ENCODE results near the gene CD2AP. TPM values are rescaled to one million over a fixed set of nuclear protein-coding genes. Genes with fewer than 3 reads are reported as not detected.
"Not testable (repeated sequence)": the region's sequence is repeated elsewhere in the genome, so short reads cannot be mapped to it uniquely, and the experiment has no call there.

Gene CD2AP
- total and polyA plus RNA-seq, 2 donors = 28.0 to 32.8 TPM

DNA sequence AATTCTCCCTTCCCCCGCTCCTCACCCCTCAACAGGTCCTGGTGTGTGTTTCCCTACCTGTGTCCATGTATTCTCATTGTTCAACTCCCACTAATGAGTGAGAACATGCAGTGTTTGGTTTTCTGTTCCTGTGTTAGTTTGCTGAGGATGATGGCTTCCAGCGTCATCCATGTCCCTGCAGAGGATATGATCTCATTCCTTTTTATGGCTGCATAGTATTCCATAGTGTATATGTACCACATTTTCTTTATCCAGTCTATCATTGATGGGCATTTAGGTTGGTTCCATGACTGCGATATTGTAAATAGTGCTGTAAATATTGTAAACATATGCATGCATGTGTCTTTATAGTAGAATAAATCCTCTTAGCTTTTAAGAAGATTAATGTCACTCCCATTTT is 89.0 kb downstream of the CD2AP start:
- H3K27ac ChIP-seq (ENCODE audit: low read depth in 1 of 2, low read length in 1 of 2); H3K4me3 ChIP-seq (ENCODE audit: low read length in 2 of 2); DNase-seq (ENCODE audit: low read depth in 6 of 9, low spot score in 9 of 9); H3K9me3 ChIP-seq (ENCODE audit: control insufficient read depth in 2 of 2, insufficient read depth in 1 of 2, low read length in 1 of 2); H3K27me3 ChIP-seq (ENCODE audit: control insufficient read depth in 2 of 2, insufficient read depth in 1 of 2, low read length in 1 of 2); H3K4me1 ChIP-seq (ENCODE audit: control insufficient read depth in 2 of 2, insufficient read depth in 2 of 2, low read length in 2 of 2): not testable (repeated sequence)
- peaks cover 4 to 11% of the 10 kb centered on the region in 2 donors for H3K36me3 ChIP-seq (ENCODE audit: control insufficient read depth in 2 of 2, insufficient read depth in 2 of 2, low read length in 1 of 2)
- 98% methylated on average over 3 of the region's 3 CpGs for WGBS

GRCh38 chr6:47567586-47567985 is 90.0 kb downstream of the CD2AP start:
- H3K27me3 ChIP-seq (ENCODE audit: control insufficient read depth in 2 of 2, insufficient read depth in 1 of 2, low read length in 1 of 2) = no peaks in the 10 kb centered on the region
- H3K9me3 ChIP-seq (ENCODE audit: control insufficient read depth in 2 of 2, insufficient read depth in 1 of 2, low read length in 1 of 2) = no peaks in the 10 kb centered on the region
- no peaks in the 10 kb centered on the region for H3K4me1 ChIP-seq (ENCODE audit: control insufficient read depth in 2 of 2, insufficient read depth in 2 of 2, low read length in 2 of 2)
- 100% methylated on average over 1 of the region's 1 CpG for WGBS
- no peak overlapping the region for H3K27ac ChIP-seq (ENCODE audit: low read depth in 1 of 2, low read length in 1 of 2)
- no peak overlapping the region for H3K4me3 ChIP-seq (ENCODE audit: low read length in 2 of 2)
- peaks cover 5 to 6% of the 10 kb centered on the region in 2 donors for H3K36me3 ChIP-seq (ENCODE audit: control insufficient read depth in 2 of 2, insufficient read depth in 2 of 2, low read length in 1 of 2)
- no peak for DNase-seq (ENCODE audit: low read depth in 6 of 9, low spot score in 9 of 9)

DNA sequence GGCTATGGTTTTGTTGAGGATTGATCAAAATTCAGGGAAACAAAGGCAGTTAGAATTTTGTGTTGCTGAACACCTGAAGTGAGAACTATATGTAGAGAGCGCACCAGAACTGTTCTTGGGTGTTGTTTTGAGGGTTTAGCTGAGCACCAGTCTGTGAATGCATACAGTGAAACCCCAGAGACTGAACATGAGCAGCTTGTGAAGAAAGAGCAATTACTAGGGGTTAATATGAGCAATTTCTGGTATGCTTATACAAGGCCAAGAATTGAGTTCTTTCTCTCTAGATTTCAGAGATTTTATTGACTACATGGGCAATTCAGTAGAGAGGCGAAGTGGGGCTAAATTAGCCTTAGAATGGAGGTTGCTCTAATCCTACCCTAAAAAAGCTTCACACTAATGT is 93.9 kb downstream of the CD2AP start:
- no peak for DNase-seq (ENCODE audit: low read depth in 6 of 9, low spot score in 9 of 9)
- Histone ChIP-seq H3K4me1 (ENCODE audit: control insufficient read depth in 2 of 2, insufficient read depth in 2 of 2, low read length in 2 of 2) (no peaks in the 10 kb centered on the region), H3K4me3 (ENCODE audit: low read length in 2 of 2) (no peak overlapping the region), H3K9me3 (ENCODE audit: control insufficient read depth in 2 of 2, insufficient read depth in 1 of 2, low read length in 1 of 2) (no peaks in the 10 kb centered on the region), H3K27ac (ENCODE audit: low read depth in 1 of 2, low read length in 1 of 2) (no peak overlapping the region), H3K36me3 (ENCODE audit: control insufficient read depth in 2 of 2, insufficient read depth in 2 of 2, low read length in 1 of 2) (peaks cover 3 to 17% of the 10 kb centered on the region in 2 donors), H3K27me3 (ENCODE audit: control insufficient read depth in 2 of 2, insufficient read depth in 1 of 2, low read length in 1 of 2) (no peaks in the 10 kb centered on the region)
- WGBS = 95% methylated on average over 2 of the region's 2 CpGs

DNA sequence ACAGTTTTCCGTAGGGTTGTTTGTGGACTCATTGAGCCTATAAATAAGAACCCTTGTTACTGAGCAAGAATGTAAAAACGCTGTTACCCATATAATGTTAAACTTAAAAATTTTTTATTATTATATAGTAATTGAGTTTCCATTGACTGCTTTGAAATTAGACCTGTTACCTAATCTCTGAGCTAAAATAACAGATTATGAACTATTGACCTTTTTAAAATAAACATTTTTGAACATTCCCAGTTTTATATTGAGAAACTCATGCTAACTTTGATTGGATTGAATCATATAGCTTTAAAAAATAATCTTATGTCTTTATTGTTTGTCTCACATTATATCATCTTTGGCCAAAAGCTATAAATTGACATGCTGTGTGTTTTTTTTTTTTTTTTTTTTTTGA is 95.5 kb downstream of the CD2AP start:
- 71% methylated on average over 2 of the region's 2 CpGs for WGBS

GRCh38 chr6:47574789-47575188 is 97.2 kb downstream of the CD2AP start:
- Histone ChIP-seq H3K4me3 (ENCODE audit: low read length in 2 of 2) (no peak overlapping the region), H3K4me1 (ENCODE audit: control insufficient read depth in 2 of 2, insufficient read depth in 2 of 2, low read length in 2 of 2) (no peaks in the 10 kb centered on the region), H3K9me3 (ENCODE audit: control insufficient read depth in 2 of 2, insufficient read depth in 1 of 2, low read length in 1 of 2) (no peaks in the 10 kb centered on the region), H3K27me3 (ENCODE audit: control insufficient read depth in 2 of 2, insufficient read depth in 1 of 2, low read length in 1 of 2) (no peaks in the 10 kb centered on the region), H3K27ac (ENCODE audit: low read depth in 1 of 2, low read length in 1 of 2) (no peak overlapping the region), H3K36me3 (ENCODE audit: control insufficient read depth in 2 of 2, insufficient read depth in 2 of 2, low read length in 1 of 2) (peaks cover 7 to 43% of the 10 kb centered on the region in 2 donors)
- no peak for DNase-seq (ENCODE audit: low read depth in 6 of 9, low spot score in 9 of 9)
- WGBS = 100% methylated on average over 2 of the region's 2 CpGs

More for the DNA sequence above, 95.5 kb downstream of the CD2AP start:
- H3K36me3 ChIP-seq (ENCODE audit: control insufficient read depth in 2 of 2, insufficient read depth in 2 of 2, low read length in 1 of 2) = peaks cover 4 to 27% of the 10 kb centered on the region in 2 donors
- no peaks in the 10 kb centered on the region for H3K27me3 ChIP-seq (ENCODE audit: control insufficient read depth in 2 of 2, insufficient read depth in 1 of 2, low read length in 1 of 2)
- DNase-seq (ENCODE audit: low read depth in 6 of 9, low spot score in 9 of 9) = no peak
- H3K4me3 ChIP-seq (ENCODE audit: low read length in 2 of 2) = no peak overlapping the region
- H3K27ac ChIP-seq (ENCODE audit: low read depth in 1 of 2, low read length in 1 of 2) = no peak overlapping the region
- H3K9me3 ChIP-seq (ENCODE audit: control insufficient read depth in 2 of 2, insufficient read depth in 1 of 2, low read length in 1 of 2) = no peaks in the 10 kb centered on the region
- no peaks in the 10 kb centered on the region for H3K4me1 ChIP-seq (ENCODE audit: control insufficient read depth in 2 of 2, insufficient read depth in 2 of 2, low read length in 2 of 2)

DNA sequence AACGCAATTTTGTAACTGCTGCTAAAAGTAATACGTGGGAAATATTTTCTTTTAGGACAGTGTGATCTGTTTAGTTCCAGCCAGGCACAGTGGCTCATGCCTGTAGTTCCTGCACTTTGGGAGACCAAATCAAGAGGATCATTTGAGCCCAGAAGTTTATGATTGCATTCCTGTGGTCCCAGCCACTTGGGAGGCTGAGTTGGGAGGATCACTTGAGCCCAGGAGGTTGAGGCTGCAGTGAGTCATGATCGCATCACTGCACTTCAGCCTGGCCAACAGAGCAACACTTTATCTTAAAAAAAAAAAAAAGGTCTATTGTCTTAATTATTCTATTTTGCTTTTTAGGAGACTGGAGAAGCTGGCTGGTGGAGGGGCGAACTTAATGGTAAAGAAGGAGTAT is 101.5 kb downstream of the CD2AP start:
- H3K36me3 ChIP-seq (ENCODE audit: control insufficient read depth in 2 of 2, insufficient read depth in 2 of 2, low read length in 1 of 2) = peaks cover 9 to 61% of the 10 kb centered on the region in 2 donors
- WGBS = 98% methylated on average over 4 of the region's 4 CpGs

DNA sequence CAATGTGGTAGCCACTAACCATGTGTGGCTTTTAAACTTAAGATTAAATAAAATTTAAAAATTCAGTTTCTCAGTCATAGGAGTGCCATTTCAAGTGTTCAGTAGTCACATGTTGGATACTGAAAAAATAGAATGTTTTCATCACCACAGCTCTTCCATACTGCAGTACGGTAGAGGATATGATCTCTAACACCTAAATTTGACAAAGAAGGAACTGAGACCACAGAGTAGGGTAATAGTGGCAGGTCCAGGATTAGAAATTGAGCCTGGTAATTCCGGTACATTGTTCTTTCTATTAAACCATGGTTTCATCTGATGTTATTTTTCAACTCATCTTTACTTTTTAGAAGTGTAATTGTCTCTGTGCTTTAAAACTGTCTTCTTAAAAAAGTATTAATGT is 104.0 kb downstream of the CD2AP start:
- Histone ChIP-seq H3K9me3 (ENCODE audit: control insufficient read depth in 2 of 2, insufficient read depth in 1 of 2, low read length in 1 of 2) (no peaks in the 10 kb centered on the region), H3K27me3 (ENCODE audit: control insufficient read depth in 2 of 2, insufficient read depth in 1 of 2, low read length in 1 of 2) (no peaks in the 10 kb centered on the region), H3K4me3 (ENCODE audit: low read length in 2 of 2) (no peak overlapping the region), H3K36me3 (ENCODE audit: control insufficient read depth in 2 of 2, insufficient read depth in 2 of 2, low read length in 1 of 2) (peaks cover 15 to 59% of the 10 kb centered on the region in 2 donors), H3K27ac (ENCODE audit: low read depth in 1 of 2, low read length in 1 of 2) (no peak overlapping the region), H3K4me1 (ENCODE audit: control insufficient read depth in 2 of 2, insufficient read depth in 2 of 2, low read length in 2 of 2) (no peaks in the 10 kb centered on the region)
- DNase-seq (ENCODE audit: low read depth in 6 of 9, low spot score in 9 of 9) = no peak
- 74% methylated on average over 2 of the region's 2 CpGs for WGBS

More for the DNA sequence above, 101.5 kb downstream of the CD2AP start:
- Histone ChIP-seq H3K27me3 (ENCODE audit: control insufficient read depth in 2 of 2, insufficient read depth in 1 of 2, low read length in 1 of 2) (no peaks in the 10 kb centered on the region), H3K4me3 (ENCODE audit: low read length in 2 of 2) (no peak overlapping the region), H3K4me1 (ENCODE audit: control insufficient read depth in 2 of 2, insufficient read depth in 2 of 2, low read length in 2 of 2) (no peaks in the 10 kb centered on the region), H3K27ac (ENCODE audit: low read depth in 1 of 2, low read length in 1 of 2) (no peak overlapping the region), H3K9me3 (ENCODE audit: control insufficient read depth in 2 of 2, insufficient read depth in 1 of 2, low read length in 1 of 2) (no peaks in the 10 kb centered on the region)
- DNase-seq (ENCODE audit: low read depth in 6 of 9, low spot score in 9 of 9) = no peak

DNA sequence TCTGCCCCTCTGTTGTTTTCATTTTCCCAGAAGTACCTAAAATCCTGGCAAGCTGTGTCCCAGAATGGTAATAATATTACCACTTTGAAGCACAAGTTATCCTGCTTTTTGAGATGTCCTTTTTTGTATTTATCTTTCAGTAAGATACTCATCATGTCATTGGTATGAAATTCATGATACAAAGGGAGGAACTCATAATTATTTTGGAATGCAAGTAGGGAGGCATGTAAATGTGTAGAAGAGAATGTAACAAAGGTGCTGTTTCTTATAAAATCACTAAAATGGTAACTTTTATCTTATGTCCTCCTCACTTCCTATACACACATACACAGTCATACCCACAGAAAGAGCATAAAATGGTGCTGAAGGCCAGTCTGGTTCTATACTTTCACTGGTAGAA is 109.9 kb downstream of the CD2AP start:
- Histone ChIP-seq H3K36me3 (ENCODE audit: control insufficient read depth in 2 of 2, insufficient read depth in 2 of 2, low read length in 1 of 2) (peaks cover 11 to 64% of the 10 kb centered on the region in 2 donors), H3K27ac (ENCODE audit: low read depth in 1 of 2, low read length in 1 of 2) (no peak overlapping the region), H3K4me3 (ENCODE audit: low read length in 2 of 2) (no peak overlapping the region), H3K9me3 (ENCODE audit: control insufficient read depth in 2 of 2, insufficient read depth in 1 of 2, low read length in 1 of 2) (no peaks in the 10 kb centered on the region), H3K27me3 (ENCODE audit: control insufficient read depth in 2 of 2, insufficient read depth in 1 of 2, low read length in 1 of 2) (no peaks in the 10 kb centered on the region), H3K4me1 (ENCODE audit: control insufficient read depth in 2 of 2, insufficient read depth in 2 of 2, low read length in 2 of 2) (no peaks in the 10 kb centered on the region)
- no peak for DNase-seq (ENCODE audit: low read depth in 6 of 9, low spot score in 9 of 9)

DNA sequence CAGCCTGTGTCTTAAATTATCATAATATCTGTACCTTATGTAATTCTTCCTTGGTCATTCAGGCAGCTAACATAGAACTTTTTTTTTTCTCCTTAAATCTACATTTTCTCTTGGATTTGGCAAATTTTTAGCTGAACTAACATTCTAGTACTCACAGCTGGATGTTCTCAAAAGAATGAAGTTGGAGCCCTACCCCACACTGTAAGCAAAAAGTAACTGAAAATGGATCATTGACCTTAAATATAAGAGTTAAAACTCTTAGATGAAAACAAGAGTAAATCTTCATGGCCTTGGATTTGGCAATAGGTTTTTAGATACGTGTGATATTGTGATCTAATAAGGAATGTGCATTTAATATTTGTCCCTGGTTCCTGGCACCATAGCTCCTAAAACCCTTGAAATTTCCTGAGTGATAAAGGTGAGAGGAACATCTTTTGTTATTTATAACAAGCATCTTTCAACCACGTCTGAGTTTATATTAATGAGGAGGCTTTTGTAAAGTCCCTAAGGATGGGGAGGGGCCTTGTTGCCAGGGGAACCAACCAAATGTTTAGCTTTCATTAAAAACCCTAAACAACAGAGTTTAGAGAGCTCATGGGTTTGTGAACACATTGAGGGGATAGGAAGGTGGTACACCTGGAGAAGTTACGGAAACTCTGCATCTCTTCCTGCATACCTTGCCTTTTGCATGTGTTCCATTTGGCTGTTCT is 114.7 kb downstream of the CD2AP start:
- no peak for DNase-seq (ENCODE audit: low read depth in 6 of 9, low spot score in 9 of 9)
- WGBS = 95% methylated on average over 3 of the region's 3 CpGs
- no peak overlapping the region for H3K4me3 ChIP-seq (ENCODE audit: low read length in 2 of 2)
- no peak overlapping the region for H3K27ac ChIP-seq (ENCODE audit: low read depth in 1 of 2, low read length in 1 of 2)
- H3K27me3 ChIP-seq (ENCODE audit: control insufficient read depth in 2 of 2, insufficient read depth in 1 of 2, low read length in 1 of 2) = no peaks in the 10 kb centered on the region
- H3K4me1 ChIP-seq (ENCODE audit: control insufficient read depth in 2 of 2, insufficient read depth in 2 of 2, low read length in 2 of 2) = no peaks in the 10 kb centered on the region
- H3K9me3 ChIP-seq (ENCODE audit: control insufficient read depth in 2 of 2, insufficient read depth in 1 of 2, low read length in 1 of 2) = no peaks in the 10 kb centered on the region
- H3K36me3 ChIP-seq (ENCODE audit: control insufficient read depth in 2 of 2, insufficient read depth in 2 of 2, low read length in 1 of 2) = peaks cover 10 to 64% of the 10 kb centered on the region in 2 donors

Data from thymus (tissue), 11 donors.